ENCODE data around the gene BTBD3.

The BTBD3 gene

GRCh38 chr20:11918981-11919380 is 1.3 kb downstream of the BTBD3 start:
- no peak for DNase-seq

- no peak for DNase-seq
Observed at GRCh38 chr20:11919581-11919980, 1.9 kb downstream of the BTBD3 start.

- no peak for DNase-seq
Observed at GRCh38 chr20:11920083-11920482, 2.4 kb downstream of the BTBD3 start.

GRCh38 chr20:11921321-11921720 is 3.6 kb downstream of the BTBD3 start:
- no peak for DNase-seq

- DNase-seq, result no peak
Observed at GRCh38 chr20:11922561-11922960, 4.9 kb downstream of the BTBD3 start.

GRCh38 chr20:11924923-11925322 is 7.2 kb downstream of the BTBD3 start:
- DNase-seq, result no peak

GRCh38 chr20:11926292-11926998 is 8.8 kb downstream of the BTBD3 start:
- DNase-seq, result no peak

GRCh38 chr20:11929947-11930346 is 12.3 kb downstream of the BTBD3 start:
- DNase-seq, result no peak

- DNase-seq, result no peak
Observed at GRCh38 chr20:11935212-11936154, 17.8 kb downstream of the BTBD3 start.

- no peak for DNase-seq
Observed at GRCh38 chr20:11936157-11936556, 18.5 kb downstream of the BTBD3 start.

GRCh38 chr20:11937230-11937629 is 19.5 kb downstream of the BTBD3 start:
- no peak for DNase-seq

- DNase-seq, result no peak
Observed at GRCh38 chr20:11941593-11942246, 24.0 kb downstream of the BTBD3 start.

- no peak for DNase-seq
Observed at GRCh38 chr20:11943778-11944177, 26.1 kb downstream of the BTBD3 start.

GRCh38 chr20:11948806-11949205 is 31.1 kb downstream of the BTBD3 start:
- DNase-seq, result no peak

- DNase-seq, result no peak
Observed at GRCh38 chr20:11949711-11950110, 32.0 kb downstream of the BTBD3 start.

GRCh38 chr20:11951696-11952095 is 34.0 kb downstream of the BTBD3 start:
- no peak for DNase-seq

- DNase-seq, result no peak
Observed at GRCh38 chr20:11952639-11953038, 34.9 kb downstream of the BTBD3 start.

- no peak for DNase-seq
Observed at GRCh38 chr20:11957911-11958310, 40.2 kb downstream of the BTBD3 start.

- DNase-seq, result no peak
Observed at GRCh38 chr20:11958855-11959254, 41.2 kb downstream of the BTBD3 start.

GRCh38 chr20:11965602-11966001 is 47.9 kb downstream of the BTBD3 start:
- DNase-seq, result no peak

- DNase-seq, result no peak
Observed at GRCh38 chr20:11966186-11966585, 48.5 kb downstream of the BTBD3 start.

- DNase-seq, result no peak
Observed at GRCh38 chr20:11970243-11970836, 52.6 kb downstream of the BTBD3 start.

- no peak for DNase-seq
Observed at GRCh38 chr20:11972478-11972877, 54.8 kb downstream of the BTBD3 start.
